Muscle layer of colon (tissue), 2 donors: ENCODE measurements around the gene ZNF333.

Experiments used
- H3K27ac ChIP-seq: one replicate; pipeline ENCODE4 v1.7.0; 2013; ENCODE audit warnings: low read depth, mild to moderate bottlenecking, low read length, moderate library complexity
- H3K27me3 ChIP-seq, 2 donors: one replicate each; pipeline ENCODE4 v1.7.0; 2013; ENCODE audit warnings: low read length in 2 of 2, mild to moderate bottlenecking in 2 of 2; ENCODE audit not compliant: insufficient read depth in 2 of 2, control insufficient read depth in 1 of 2
- H3K36me3 ChIP-seq: one replicate; pipeline ENCODE4 v1.7.0; 2013; ENCODE audit warnings: mild to moderate bottlenecking, low read length; ENCODE audit not compliant: insufficient read depth
- H3K4me1 ChIP-seq: one replicate; pipeline ENCODE4 v1.7.0; 2013; ENCODE audit warnings: mild to moderate bottlenecking, low read length; ENCODE audit not compliant: insufficient read depth
- H3K4me3 ChIP-seq, 2 donors: one replicate each; pipeline ENCODE4 v1.7.0; 2013; ENCODE audit warnings: low read length in 2 of 2, low read depth in 1 of 2, mild to moderate bottlenecking in 1 of 2, moderate library complexity in 1 of 2
- H3K9ac ChIP-seq: one replicate; pipeline ENCODE4 v1.7.0; 2013; ENCODE audit warnings: low read length
- H3K9me3 ChIP-seq: one replicate; pipeline ENCODE4 v1.7.0; 2013; ENCODE audit warnings: mild to moderate bottlenecking, low read length
- donor health status: abdominal sarcoma.
- donor health status: Adenocarcinoma of cecum.

ZNF333 gene

GRCh38 chr19:14703833-14704232 lies 14.0 kb downstream of the ZNF333 start:
- no peaks in the 10 kb centered on the region for H3K4me1 ChIP-seq
- no peak overlapping the region for H3K9ac ChIP-seq
- no peaks in the 10 kb centered on the region for H3K9me3 ChIP-seq
- H3K4me3 ChIP-seq = no peak overlapping the region
- H3K27me3 ChIP-seq = no peaks in the 10 kb centered on the region
- no peak overlapping the region for H3K27ac ChIP-seq
- H3K36me3 ChIP-seq = peaks cover 90% of the 10 kb centered on the region

GRCh38 chr19:14704450-14704849 lies 14.6 kb downstream of the ZNF333 start:
- Histone ChIP-seq H3K4me1 (no peaks in the 10 kb centered on the region), H3K27me3 (no peaks in the 10 kb centered on the region), H3K36me3 (peaks cover 91% of the 10 kb centered on the region), H3K9me3 (no peaks in the 10 kb centered on the region), H3K27ac (no peak overlapping the region), H3K9ac (no peak overlapping the region), H3K4me3 (no peak overlapping the region)

- H3K36me3 ChIP-seq = peaks cover 78% of the 10 kb centered on the region
- H3K9ac ChIP-seq = no peak overlapping the region
- H3K4me3 ChIP-seq = peak overlapping the region in 1 of 2 donors; percentile 22
- no peak overlapping the region for H3K27ac ChIP-seq
- H3K27me3 ChIP-seq = no peaks in the 10 kb centered on the region
- no peaks in the 10 kb centered on the region for H3K4me1 ChIP-seq
- H3K9me3 ChIP-seq = peaks cover 70% of the 10 kb centered on the region
These were observed 26.0 kb downstream of the ZNF333 start for GRCh38 chr19:14715841-14716240.

GRCh38 chr19:14718522-14719116 lies 28.8 kb downstream of the ZNF333 start:
- no peak overlapping the region for H3K9ac ChIP-seq
- peaks cover 65% of the 10 kb centered on the region for H3K36me3 ChIP-seq
- H3K4me1 ChIP-seq = no peaks in the 10 kb centered on the region
- no peaks in the 10 kb centered on the region for H3K27me3 ChIP-seq
- peak overlapping the region; percentile 23 to 39 for H3K4me3 ChIP-seq
- H3K9me3 ChIP-seq = peaks cover 77% of the 10 kb centered on the region
- H3K27ac ChIP-seq = no peak overlapping the region

- Histone ChIP-seq H3K4me1 (no peaks in the 10 kb centered on the region), H3K4me3 (peak overlapping the region; percentile 23 to 39), H3K27me3 (no peaks in the 10 kb centered on the region), H3K9ac (no peak overlapping the region), H3K27ac (no peak overlapping the region), H3K9me3 (peaks cover 73% of the 10 kb centered on the region), H3K36me3 (peaks cover 59% of the 10 kb centered on the region)
These were observed 29.3 kb downstream of the ZNF333 start for GRCh38 chr19:14719162-14719561.

- H3K9ac ChIP-seq = no peak overlapping the region
- no peak overlapping the region for H3K4me3 ChIP-seq
- no peaks in the 10 kb centered on the region for H3K27me3 ChIP-seq
- H3K9me3 ChIP-seq = peaks cover 55% of the 10 kb centered on the region
- H3K36me3 ChIP-seq = peaks cover 30% of the 10 kb centered on the region
- no peaks in the 10 kb centered on the region for H3K4me1 ChIP-seq
- no peak overlapping the region for H3K27ac ChIP-seq
These were observed 32.3 kb downstream of the ZNF333 start for GRCh38 chr19:14722127-14722526.

GRCh38 chr19:14728595-14728994 lies 38.7 kb downstream of the ZNF333 start:
- Histone ChIP-seq H3K27ac (no peak overlapping the region), H3K9ac (no peak overlapping the region), H3K9me3 (peaks cover 9% of the 10 kb centered on the region), H3K4me1 (no peaks in the 10 kb centered on the region), H3K4me3 (no peak overlapping the region), H3K27me3 (no peaks in the 10 kb centered on the region), H3K36me3 (no peaks in the 10 kb centered on the region)

- Histone ChIP-seq H3K4me1 (no peaks in the 10 kb centered on the region), H3K27me3 (no peaks in the 10 kb centered on the region), H3K36me3 (no peaks in the 10 kb centered on the region), H3K9me3 (no peaks in the 10 kb centered on the region), H3K9ac (no peak overlapping the region), H3K4me3 (no peak overlapping the region), H3K27ac (no peak overlapping the region)
These were observed 41.4 kb downstream of the ZNF333 start for GRCh38 chr19:14731200-14731599.

GRCh38 chr19:14732510-14732909 lies 42.7 kb downstream of the ZNF333 start:
- H3K4me1 ChIP-seq = no peaks in the 10 kb centered on the region
- no peaks in the 10 kb centered on the region for H3K27me3 ChIP-seq
- H3K27ac ChIP-seq = no peak overlapping the region
- no peaks in the 10 kb centered on the region for H3K9me3 ChIP-seq
- H3K4me3 ChIP-seq = no peak overlapping the region
- H3K9ac ChIP-seq = no peak overlapping the region
- no peaks in the 10 kb centered on the region for H3K36me3 ChIP-seq

- no peak overlapping the region for H3K4me3 ChIP-seq
- no peaks in the 10 kb centered on the region for H3K9me3 ChIP-seq
- H3K9ac ChIP-seq = no peak overlapping the region
- no peak overlapping the region for H3K27ac ChIP-seq
- no peaks in the 10 kb centered on the region for H3K36me3 ChIP-seq
- H3K4me1 ChIP-seq = no peaks in the 10 kb centered on the region
- H3K27me3 ChIP-seq = no peaks in the 10 kb centered on the region
These were observed 43.7 kb downstream of the ZNF333 start for GRCh38 chr19:14733574-14733973.

- no peak overlapping the region for H3K4me3 ChIP-seq
- no peaks in the 10 kb centered on the region for H3K36me3 ChIP-seq
- no peaks in the 10 kb centered on the region for H3K4me1 ChIP-seq
- H3K9ac ChIP-seq = no peak overlapping the region
- no peaks in the 10 kb centered on the region for H3K27me3 ChIP-seq
- no peaks in the 10 kb centered on the region for H3K9me3 ChIP-seq
- no peak overlapping the region for H3K27ac ChIP-seq
These were observed 46.1 kb downstream of the ZNF333 start for GRCh38 chr19:14735915-14736314.

GRCh38 chr19:14746886-14747285 lies 57.0 kb downstream of the ZNF333 start:
- H3K9ac ChIP-seq = no peak overlapping the region
- H3K4me3 ChIP-seq = no peak overlapping the region
- no peaks in the 10 kb centered on the region for H3K36me3 ChIP-seq
- no peaks in the 10 kb centered on the region for H3K4me1 ChIP-seq
- H3K27ac ChIP-seq = no peak overlapping the region
- no peaks in the 10 kb centered on the region for H3K27me3 ChIP-seq
- H3K9me3 ChIP-seq = no peaks in the 10 kb centered on the region
